Measurements from ENCODE around the gene BEND2. TPM values are rescaled to one million over a fixed set of nuclear protein-coding genes. Genes with fewer than 3 reads are reported as not detected.

BEND2 gene
- total RNA-seq, 2 donors from 2014 or later = not detected

Other genes starting within 250 kb of the BEND2 start
- 1 to 10 TPM; 1.2 to 2.0 TPM for gene SCML2, start 133.8 kb upstream of the BEND2 start, total RNA-seq
- gene CDKL5, start 204.7 kb upstream of the BEND2 start, total RNA-seq = 1 to 10 TPM; 1.5 to 2.2 TPM

Measured in natural killer cell treated with Interleukin-12 subunit alpha and Interleukin-12 subunit beta and Interleukin-15 and Interleukin-18, amount 100 ng/mL, for 72 hours (primary cell).